ENCODE data around the gene MTHFD1L.

MTHFD1L gene

DNA sequence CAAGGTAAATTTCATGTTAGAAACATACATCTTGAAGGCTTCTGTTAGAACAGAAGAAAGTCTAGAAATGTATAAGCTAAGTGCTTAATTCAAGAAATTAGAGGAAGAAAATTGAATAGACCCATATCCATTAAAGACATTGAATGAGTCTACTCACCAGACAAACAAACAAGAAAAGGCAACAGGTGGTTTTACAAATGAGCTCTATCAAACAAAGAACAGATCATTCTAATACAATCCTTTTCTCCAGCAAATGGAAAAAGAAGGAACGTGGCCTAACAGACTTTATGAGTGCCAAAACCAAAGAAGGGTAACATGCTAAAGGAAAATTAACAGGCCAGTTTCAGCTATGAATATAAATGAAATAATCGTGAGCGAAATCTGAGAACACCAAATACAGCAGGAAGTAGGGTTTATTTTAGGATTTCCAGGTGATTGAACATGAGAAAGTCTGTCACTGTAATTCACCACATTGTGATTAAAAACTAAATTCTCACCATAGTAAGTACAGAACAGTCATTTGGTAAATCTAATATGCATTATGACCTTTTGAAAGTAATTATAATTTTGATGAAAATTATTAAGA is 22.6 kb downstream of the MTHFD1L start:
- Histone ChIP-seq H3K27me3 (ENCODE audit: control insufficient read depth, insufficient read depth, low read length) (no peaks in the 10 kb centered on the region), H3K36me3 (ENCODE audit: insufficient read depth, low read length) (peaks cover 47% of the 10 kb centered on the region), H3K4me2 (ENCODE audit: low read length) (no peak overlapping the region), H3K4me1 (ENCODE audit: control insufficient read depth, insufficient read depth, low read length) (peaks cover 11% of the 10 kb centered on the region), H3K9me3 (replicated peaks; ENCODE audit: low read length) (no peaks in the 10 kb centered on the region), H3K4me3 (ENCODE audit: low read length) (no peak overlapping the region), H3K9ac (ENCODE audit: low read depth, low read length) (no peak overlapping the region)

DNA sequence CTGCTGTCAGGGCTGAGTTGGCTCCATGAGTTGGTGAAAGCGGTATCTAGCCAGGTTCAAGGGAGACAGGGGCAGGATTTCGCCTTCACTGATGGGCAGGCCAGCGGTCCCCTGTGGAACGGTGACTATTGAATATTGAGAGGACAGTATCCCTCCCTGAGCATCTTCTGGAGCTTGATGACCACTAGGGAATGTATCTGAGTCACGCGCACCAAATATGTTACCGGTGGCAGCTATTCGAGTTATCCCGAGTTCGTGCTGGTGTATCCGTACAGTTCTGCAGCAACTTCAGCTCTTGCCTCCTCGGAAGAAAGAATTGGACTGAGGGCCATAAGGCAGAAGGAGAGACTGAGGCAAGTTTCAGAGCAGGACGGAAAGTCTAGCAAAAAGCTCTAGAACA is 24.8 kb downstream of the MTHFD1L start:
- H3K36me3 ChIP-seq (ENCODE audit: insufficient read depth, low read length): peaks cover 32% of the 10 kb centered on the region
- H3K4me3 ChIP-seq (ENCODE audit: low read length): no peak overlapping the region
- no peak overlapping the region for H3K4me2 ChIP-seq (ENCODE audit: low read length)
- H3K9me3 ChIP-seq (replicated peaks; ENCODE audit: low read length): no peaks in the 10 kb centered on the region
- no peak overlapping the region for H3K9ac ChIP-seq (ENCODE audit: low read depth, low read length)
- H3K27me3 ChIP-seq (ENCODE audit: control insufficient read depth, insufficient read depth, low read length): no peaks in the 10 kb centered on the region
- peaks cover 27% of the 10 kb centered on the region for H3K4me1 ChIP-seq (ENCODE audit: control insufficient read depth, insufficient read depth, low read length)

DNA sequence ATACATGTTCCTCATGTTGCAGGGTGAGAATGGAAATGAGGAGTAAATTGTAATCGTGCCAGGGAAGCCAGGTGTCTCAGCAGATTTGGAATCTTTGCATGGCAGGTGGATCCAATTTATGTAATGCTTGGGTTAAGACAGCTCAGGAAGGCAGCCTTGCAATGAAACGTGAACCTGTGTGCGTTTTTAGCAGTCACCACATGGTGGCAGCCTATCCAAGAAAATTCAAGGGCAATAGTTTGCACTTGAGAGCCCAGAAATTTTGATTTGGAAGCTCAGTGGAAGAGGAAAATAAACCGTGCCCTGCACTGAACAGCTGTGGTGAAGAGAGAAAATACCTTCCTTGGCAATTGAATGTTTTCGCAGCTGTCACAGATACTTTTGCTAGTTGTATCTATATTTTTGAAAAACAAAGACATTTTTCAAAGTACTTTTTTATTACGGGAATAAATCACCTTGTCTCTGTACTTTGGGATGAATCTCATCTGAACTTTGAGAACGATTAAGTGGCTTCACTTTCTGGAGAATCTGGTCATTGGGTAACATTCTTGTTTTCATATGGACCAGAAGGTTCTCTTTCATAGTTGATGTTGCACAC is 26.5 kb downstream of the MTHFD1L start:
- Histone ChIP-seq H3K36me3 (ENCODE audit: insufficient read depth, low read length) (peaks cover 23% of the 10 kb centered on the region), H3K4me3 (ENCODE audit: low read length) (no peak overlapping the region), H3K9ac (ENCODE audit: low read depth, low read length) (peak overlapping the region; percentile 35), H3K27me3 (ENCODE audit: control insufficient read depth, insufficient read depth, low read length) (no peaks in the 10 kb centered on the region), H3K4me2 (ENCODE audit: low read length) (peak overlapping the region; percentile 9), H3K4me1 (ENCODE audit: control insufficient read depth, insufficient read depth, low read length) (peaks cover 28% of the 10 kb centered on the region), H3K9me3 (replicated peaks; ENCODE audit: low read length) (no peaks in the 10 kb centered on the region)

- H3K4me1 ChIP-seq (ENCODE audit: control insufficient read depth, insufficient read depth, low read length): peaks cover 38% of the 10 kb centered on the region
Measured at GRCh38 chr6:150894191-150894744, 28.8 kb downstream of the MTHFD1L start.

DNA sequence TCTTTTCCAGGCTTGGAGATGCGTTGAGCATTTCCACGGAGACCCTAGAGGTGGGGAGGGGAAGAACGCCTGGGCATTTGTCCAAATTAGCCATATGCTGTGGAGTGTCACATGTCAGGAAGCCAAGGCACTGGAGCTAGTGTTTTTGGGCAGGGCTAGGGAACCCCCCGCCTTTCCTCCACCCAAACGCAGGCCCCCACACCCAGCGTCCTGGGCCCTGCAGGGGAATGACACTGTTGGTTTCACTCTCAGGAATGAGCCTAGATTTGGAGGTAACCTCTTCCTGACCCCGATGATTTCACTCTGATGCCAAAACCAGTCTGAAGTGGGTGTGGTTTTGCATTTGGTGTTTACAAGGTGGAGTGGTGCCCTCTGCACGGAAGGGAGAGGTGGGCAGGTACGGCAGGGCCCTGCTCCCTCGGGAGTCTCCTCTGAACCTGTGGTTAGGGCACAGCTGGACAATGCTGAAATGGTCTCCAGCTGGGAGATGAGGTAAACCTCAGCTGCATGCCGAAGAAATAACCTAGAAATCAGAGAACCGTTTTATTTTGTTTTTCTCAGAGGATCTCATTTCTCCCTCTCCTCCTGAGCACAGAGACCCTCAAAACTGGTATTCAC is 29.5 kb downstream of the MTHFD1L start:
- Histone ChIP-seq H3K36me3 (ENCODE audit: insufficient read depth, low read length) (peaks cover 10% of the 10 kb centered on the region), H3K4me2 (ENCODE audit: low read length) (peak overlapping the region; percentile 76), H3K4me1 (ENCODE audit: control insufficient read depth, insufficient read depth, low read length) (peaks cover 38% of the 10 kb centered on the region), H3K9me3 (replicated peaks; ENCODE audit: low read length) (no peaks in the 10 kb centered on the region), H3K27me3 (ENCODE audit: control insufficient read depth, insufficient read depth, low read length) (no peaks in the 10 kb centered on the region), H3K9ac (ENCODE audit: low read depth, low read length) (peak overlapping the region; percentile 11), H3K4me3 (ENCODE audit: low read length) (peak overlapping the region; percentile 52)

More at GRCh38 chr6:150894191-150894744, 28.8 kb downstream of the MTHFD1L start:
- Histone ChIP-seq H3K9ac (ENCODE audit: low read depth, low read length) (no peak overlapping the region), H3K9me3 (replicated peaks; ENCODE audit: low read length) (no peaks in the 10 kb centered on the region), H3K36me3 (ENCODE audit: insufficient read depth, low read length) (peaks cover 11% of the 10 kb centered on the region), H3K4me3 (ENCODE audit: low read length) (no peak overlapping the region), H3K4me2 (ENCODE audit: low read length) (no peak overlapping the region), H3K27me3 (ENCODE audit: control insufficient read depth, insufficient read depth, low read length) (no peaks in the 10 kb centered on the region)

- H3K27me3 ChIP-seq (ENCODE audit: control insufficient read depth, insufficient read depth, low read length): no peaks in the 10 kb centered on the region
- H3K4me2 ChIP-seq (ENCODE audit: low read length): no peak overlapping the region
- H3K4me3 ChIP-seq (ENCODE audit: low read length): no peak overlapping the region
- peaks cover 38% of the 10 kb centered on the region for H3K4me1 ChIP-seq (ENCODE audit: control insufficient read depth, insufficient read depth, low read length)
- H3K9ac ChIP-seq (ENCODE audit: low read depth, low read length): no peak overlapping the region
- H3K9me3 ChIP-seq (replicated peaks; ENCODE audit: low read length): no peaks in the 10 kb centered on the region
- peaks cover 9% of the 10 kb centered on the region for H3K36me3 ChIP-seq (ENCODE audit: insufficient read depth, low read length)
Measured at GRCh38 chr6:150895928-150896632, 30.6 kb downstream of the MTHFD1L start.

DNA sequence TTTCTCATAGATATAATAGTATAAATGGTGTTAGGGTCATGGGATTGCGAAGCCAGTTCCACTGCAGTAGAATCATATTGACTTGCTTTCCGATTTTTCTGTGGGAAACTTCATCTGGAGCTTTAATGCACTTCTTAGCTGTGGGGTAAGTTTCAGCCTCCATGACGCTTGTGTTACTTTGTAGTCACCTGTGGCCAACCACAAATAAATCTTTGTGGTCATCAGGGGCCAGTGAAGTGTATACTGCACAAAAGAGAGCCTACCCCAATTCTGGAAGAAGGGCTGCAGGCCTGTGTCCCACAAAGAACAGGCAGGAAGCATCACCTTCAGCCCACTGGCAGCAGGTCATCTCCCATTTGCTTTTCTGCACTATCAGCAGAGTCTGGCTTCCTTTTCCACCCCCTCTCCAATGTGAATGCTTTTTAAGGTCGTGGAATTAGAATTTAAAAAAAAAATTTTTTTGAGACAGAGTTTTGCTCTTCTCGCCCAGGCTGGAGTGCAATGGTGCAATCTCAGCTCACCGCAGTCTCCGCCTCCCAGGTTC is 32.0 kb downstream of the MTHFD1L start:
- Histone ChIP-seq H3K4me1 (ENCODE audit: control insufficient read depth, insufficient read depth, low read length) (peaks cover 33% of the 10 kb centered on the region), H3K4me2 (ENCODE audit: low read length) (no peak overlapping the region), H3K9me3 (replicated peaks; ENCODE audit: low read length) (no peaks in the 10 kb centered on the region), H3K4me3 (ENCODE audit: low read length) (no peak overlapping the region), H3K9ac (ENCODE audit: low read depth, low read length) (no peak overlapping the region), H3K27me3 (ENCODE audit: control insufficient read depth, insufficient read depth, low read length) (no peaks in the 10 kb centered on the region), H3K36me3 (ENCODE audit: insufficient read depth, low read length) (peaks cover 9% of the 10 kb centered on the region)

DNA sequence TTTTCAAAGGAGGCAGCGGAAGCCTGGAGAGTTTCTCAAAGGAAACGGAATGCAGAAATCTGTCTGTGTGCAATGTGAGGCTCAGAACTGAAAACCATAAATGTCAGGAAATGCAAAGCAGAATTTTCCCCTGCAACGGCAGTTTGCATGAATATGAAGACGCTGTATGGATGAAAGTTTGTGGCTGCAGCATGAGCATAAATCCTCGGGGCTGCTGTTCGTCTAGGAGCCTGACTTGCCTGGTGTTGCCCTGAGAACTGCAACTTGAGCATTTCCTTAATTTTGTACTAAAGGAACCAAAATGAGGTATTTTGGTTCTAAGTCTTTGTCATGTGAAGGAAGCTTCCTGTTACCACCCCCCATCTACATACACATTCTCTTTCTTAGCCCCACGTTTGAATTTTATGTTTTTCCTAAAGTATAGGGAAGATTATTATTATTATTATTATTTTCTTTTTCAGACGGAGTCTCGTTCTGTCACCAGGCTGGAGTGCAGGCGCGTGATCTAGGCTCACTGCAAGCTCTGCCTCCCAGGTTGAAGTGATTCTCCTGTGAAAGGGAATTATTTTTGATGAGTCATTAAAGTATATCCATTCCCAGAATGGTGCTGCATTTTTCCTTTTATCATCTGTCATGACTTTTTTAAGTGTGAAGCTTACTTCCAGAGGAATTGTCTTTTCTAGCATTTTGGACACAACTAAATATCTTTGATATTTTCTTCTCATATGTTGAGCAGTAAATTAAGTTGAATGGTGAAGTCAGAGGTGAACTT is 33.1 kb downstream of the MTHFD1L start:
- no peak overlapping the region for H3K4me2 ChIP-seq (ENCODE audit: low read length)
- no peak overlapping the region for H3K4me3 ChIP-seq (ENCODE audit: low read length)
- no peaks in the 10 kb centered on the region for H3K9me3 ChIP-seq (replicated peaks; ENCODE audit: low read length)

GRCh38 chr6:150899231-150899630 is 33.7 kb downstream of the MTHFD1L start:
- Histone ChIP-seq H3K4me1 (ENCODE audit: control insufficient read depth, insufficient read depth, low read length) (peaks cover 22% of the 10 kb centered on the region), H3K27me3 (ENCODE audit: control insufficient read depth, insufficient read depth, low read length) (no peaks in the 10 kb centered on the region), H3K9ac (ENCODE audit: low read depth, low read length) (no peak overlapping the region), H3K9me3 (replicated peaks; ENCODE audit: low read length) (no peaks in the 10 kb centered on the region), H3K4me2 (ENCODE audit: low read length) (no peak overlapping the region), H3K4me3 (ENCODE audit: low read length) (no peak overlapping the region), H3K36me3 (ENCODE audit: insufficient read depth, low read length) (peaks cover 9% of the 10 kb centered on the region)

More for the DNA sequence above, 33.1 kb downstream of the MTHFD1L start:
- peaks cover 23% of the 10 kb centered on the region for H3K4me1 ChIP-seq (ENCODE audit: control insufficient read depth, insufficient read depth, low read length)
- no peaks in the 10 kb centered on the region for H3K27me3 ChIP-seq (ENCODE audit: control insufficient read depth, insufficient read depth, low read length)
- H3K36me3 ChIP-seq (ENCODE audit: insufficient read depth, low read length): peaks cover 9% of the 10 kb centered on the region
- H3K9ac ChIP-seq (ENCODE audit: low read depth, low read length): no peak overlapping the region

DNA sequence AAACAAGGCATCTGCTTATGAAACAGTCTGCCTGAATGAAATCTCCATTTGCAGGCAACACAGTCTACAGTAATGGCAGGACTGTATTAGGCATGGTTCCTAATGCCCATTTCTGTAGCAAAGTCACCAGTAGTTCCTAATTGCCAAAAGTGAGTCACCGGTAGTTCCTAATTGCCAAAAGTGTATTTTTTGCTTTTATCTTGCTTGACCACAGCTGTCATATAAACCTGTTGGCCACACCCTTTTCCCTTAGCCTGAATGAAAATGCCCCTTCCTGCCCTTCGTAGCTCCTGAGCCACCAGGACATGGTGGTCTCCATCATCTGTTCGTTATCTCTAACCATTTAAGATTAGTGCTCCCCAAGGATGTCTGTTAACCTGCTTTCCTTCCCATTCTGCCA is 34.5 kb downstream of the MTHFD1L start:
- H3K4me3 ChIP-seq (ENCODE audit: low read length): no peak overlapping the region
- no peaks in the 10 kb centered on the region for H3K9me3 ChIP-seq (replicated peaks; ENCODE audit: low read length)
- no peak overlapping the region for H3K9ac ChIP-seq (ENCODE audit: low read depth, low read length)
- H3K36me3 ChIP-seq (ENCODE audit: insufficient read depth, low read length): peaks cover 9% of the 10 kb centered on the region
- no peaks in the 10 kb centered on the region for H3K27me3 ChIP-seq (ENCODE audit: control insufficient read depth, insufficient read depth, low read length)
- H3K4me2 ChIP-seq (ENCODE audit: low read length): no peak overlapping the region
- H3K4me1 ChIP-seq (ENCODE audit: control insufficient read depth, insufficient read depth, low read length): peaks cover 14% of the 10 kb centered on the region

Measured in skeletal muscle satellite cell (primary cell).